RWPE2 (cell line): ENCODE measurements around the gene PCDHA7.
A peak's percentile ranks its signal among the peaks of the same experiment; 100 is the strongest.
"Not testable (repeated sequence)": the region's sequence is repeated elsewhere in the genome, so short reads cannot be mapped to it uniquely, and the experiment has no call there.

ENCODE experiments used
- ATAC-seq: fragments of 200-7000 bp; cut with Tn5 transposase; 3 replicates; pipeline ENCODE4 v1.9.1; 2021; ENCODE audit warnings: low read depth
- DNase-seq: peaks from one replicate; pipeline ENCODE4 v3.0.0-alpha.2; 2020; ENCODE audit warnings: low spot score
- H3K27ac ChIP-seq: fragments of 450-650 bp; 2 replicates; pipeline ENCODE4 v1.5.1; 2017; ENCODE audit warnings: mild to moderate bottlenecking; ENCODE audit not compliant: poor library complexity, severe bottlenecking
- H3K27me3 ChIP-seq: fragments of 250-450 bp; sonication (Bioruptor Pico); 2 replicates; pipeline ENCODE4 v1.5.1; 2021; ENCODE audit warnings: mild to moderate bottlenecking, moderate library complexity; ENCODE audit not compliant: insufficient read depth, poor library complexity, severe bottlenecking
- H3K36me3 ChIP-seq: fragments of 250-450 bp; sonication (Bioruptor Pico); 2 replicates; pipeline ENCODE4 v1.5.1; 2020; ENCODE audit warnings: low read depth, mild to moderate bottlenecking, moderate library complexity
- H3K4me1 ChIP-seq: fragments of 250-450 bp; sonication (Bioruptor Pico); 2 replicates; pipeline ENCODE4 v1.5.1; 2021; ENCODE audit warnings: mild to moderate bottlenecking, moderate library complexity; ENCODE audit not compliant: insufficient read depth, poor library complexity, severe bottlenecking
- H3K4me3 ChIP-seq: fragments of 250-450 bp; sonication (Bioruptor Pico); 2 replicates; pipeline ENCODE4 v1.5.1; 2021; ENCODE audit warnings: mild to moderate bottlenecking, moderate library complexity; ENCODE audit not compliant: severe bottlenecking
- H3K9me3 ChIP-seq: fragments of 250-450 bp; sonication (Bioruptor Pico); 2 replicates; pipeline ENCODE4 v1.5.1; 2021; ENCODE audit warnings: mild to moderate bottlenecking, moderate library complexity; ENCODE audit not compliant: severe bottlenecking
- TF ChIP-seq, protein P1 (sequence below): fragments of 450-650 bp; IDR thresholded peaks from one replicate; pipeline ENCODE4 v1.5.1; 2017; ENCODE audit warnings: mild to moderate bottlenecking, moderate library complexity; ENCODE audit not compliant: poor library complexity, severe bottlenecking

The PCDHA7 gene

DNA sequence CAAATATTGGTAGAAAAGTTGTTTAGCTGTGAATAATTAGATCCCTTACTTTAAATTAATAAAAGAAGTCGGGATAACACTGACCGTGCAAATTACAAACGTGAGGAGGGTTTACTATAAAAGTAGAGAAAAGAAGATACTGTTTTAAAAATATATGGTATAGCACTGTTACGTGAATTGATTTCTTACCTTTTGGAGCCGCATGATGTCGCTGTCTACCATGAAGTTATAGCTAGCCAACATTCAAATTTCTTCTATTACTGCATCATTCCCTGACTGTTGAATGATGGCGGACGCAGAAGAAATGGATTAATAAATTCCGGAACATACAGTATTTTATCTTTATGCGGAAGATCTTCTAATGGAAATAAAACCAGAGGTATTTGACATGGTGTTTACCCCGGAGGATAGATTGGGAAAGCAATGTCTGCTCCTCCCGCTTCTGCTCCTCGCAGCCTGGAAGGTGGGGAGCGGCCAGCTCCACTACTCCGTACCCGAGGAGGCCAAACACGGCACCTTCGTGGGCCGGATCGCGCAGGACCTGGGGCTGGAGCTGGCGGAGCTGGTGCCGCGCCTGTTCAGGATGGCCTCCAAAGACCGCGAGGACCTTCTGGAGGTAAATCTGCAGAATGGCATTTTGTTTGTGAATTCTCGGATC lies 6.2 kb upstream of the PCDHA7 start, which contains the start of gene PCDHA6:
Gene PCDHA6 (plus strand): TSS at position 257 of the 658 bp plus-strand sequence. CDS start 132 bp downstream, at position 389.
- H3K27me3 ChIP-seq, result peaks cover 72% of the 10 kb centered on the region
- H3K4me1 ChIP-seq, result no peaks in the 10 kb centered on the region
- no peak for ATAC-seq
- no peak for DNase-seq
- no peaks in the 10 kb centered on the region for H3K36me3 ChIP-seq
- TF ChIP-seq, protein P1, sequence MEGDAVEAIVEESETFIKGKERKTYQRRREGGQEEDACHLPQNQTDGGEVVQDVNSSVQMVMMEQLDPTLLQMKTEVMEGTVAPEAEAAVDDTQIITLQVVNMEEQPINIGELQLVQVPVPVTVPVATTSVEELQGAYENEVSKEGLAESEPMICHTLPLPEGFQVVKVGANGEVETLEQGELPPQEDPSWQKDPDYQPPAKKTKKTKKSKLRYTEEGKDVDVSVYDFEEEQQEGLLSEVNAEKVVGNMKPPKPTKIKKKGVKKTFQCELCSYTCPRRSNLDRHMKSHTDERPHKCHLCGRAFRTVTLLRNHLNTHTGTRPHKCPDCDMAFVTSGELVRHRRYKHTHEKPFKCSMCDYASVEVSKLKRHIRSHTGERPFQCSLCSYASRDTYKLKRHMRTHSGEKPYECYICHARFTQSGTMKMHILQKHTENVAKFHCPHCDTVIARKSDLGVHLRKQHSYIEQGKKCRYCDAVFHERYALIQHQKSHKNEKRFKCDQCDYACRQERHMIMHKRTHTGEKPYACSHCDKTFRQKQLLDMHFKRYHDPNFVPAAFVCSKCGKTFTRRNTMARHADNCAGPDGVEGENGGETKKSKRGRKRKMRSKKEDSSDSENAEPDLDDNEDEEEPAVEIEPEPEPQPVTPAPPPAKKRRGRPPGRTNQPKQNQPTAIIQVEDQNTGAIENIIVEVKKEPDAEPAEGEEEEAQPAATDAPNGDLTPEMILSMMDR, result peak; percentile 38
- H3K9me3 ChIP-seq, result peaks cover 3% of the 10 kb centered on the region
- no peak within 1 kb of the TSS for H3K4me3 ChIP-seq
- no peak within 1 kb of the TSS for H3K27ac ChIP-seq

DNA sequence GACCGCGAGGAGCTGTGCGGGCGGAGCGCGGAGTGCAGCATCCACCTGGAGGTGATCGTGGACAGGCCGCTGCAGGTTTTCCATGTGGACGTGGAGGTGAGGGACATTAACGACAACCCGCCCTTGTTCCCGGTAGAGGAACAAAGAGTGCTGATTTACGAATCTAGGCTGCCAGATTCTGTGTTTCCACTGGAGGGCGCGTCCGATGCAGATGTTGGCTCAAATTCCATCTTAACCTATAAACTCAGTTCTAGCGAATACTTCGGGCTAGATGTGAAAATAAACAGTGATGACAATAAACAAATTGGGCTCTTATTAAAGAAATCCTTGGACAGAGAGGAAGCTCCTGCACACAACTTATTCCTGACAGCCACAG lies 5.7 kb upstream of the PCDHA7 start:
- TF ChIP-seq, protein P1, result peak; percentile 6
- DNase-seq (no peak), ATAC-seq (no peak)
- Histone ChIP-seq H3K36me3 (no peaks in the 10 kb centered on the region), H3K4me1 (no peaks in the 10 kb centered on the region), H3K4me3 (no peak overlapping the region), H3K27ac (no peak overlapping the region), H3K27me3 (peaks cover 77% of the 10 kb centered on the region), H3K9me3 (peaks cover 3% of the 10 kb centered on the region)

DNA sequence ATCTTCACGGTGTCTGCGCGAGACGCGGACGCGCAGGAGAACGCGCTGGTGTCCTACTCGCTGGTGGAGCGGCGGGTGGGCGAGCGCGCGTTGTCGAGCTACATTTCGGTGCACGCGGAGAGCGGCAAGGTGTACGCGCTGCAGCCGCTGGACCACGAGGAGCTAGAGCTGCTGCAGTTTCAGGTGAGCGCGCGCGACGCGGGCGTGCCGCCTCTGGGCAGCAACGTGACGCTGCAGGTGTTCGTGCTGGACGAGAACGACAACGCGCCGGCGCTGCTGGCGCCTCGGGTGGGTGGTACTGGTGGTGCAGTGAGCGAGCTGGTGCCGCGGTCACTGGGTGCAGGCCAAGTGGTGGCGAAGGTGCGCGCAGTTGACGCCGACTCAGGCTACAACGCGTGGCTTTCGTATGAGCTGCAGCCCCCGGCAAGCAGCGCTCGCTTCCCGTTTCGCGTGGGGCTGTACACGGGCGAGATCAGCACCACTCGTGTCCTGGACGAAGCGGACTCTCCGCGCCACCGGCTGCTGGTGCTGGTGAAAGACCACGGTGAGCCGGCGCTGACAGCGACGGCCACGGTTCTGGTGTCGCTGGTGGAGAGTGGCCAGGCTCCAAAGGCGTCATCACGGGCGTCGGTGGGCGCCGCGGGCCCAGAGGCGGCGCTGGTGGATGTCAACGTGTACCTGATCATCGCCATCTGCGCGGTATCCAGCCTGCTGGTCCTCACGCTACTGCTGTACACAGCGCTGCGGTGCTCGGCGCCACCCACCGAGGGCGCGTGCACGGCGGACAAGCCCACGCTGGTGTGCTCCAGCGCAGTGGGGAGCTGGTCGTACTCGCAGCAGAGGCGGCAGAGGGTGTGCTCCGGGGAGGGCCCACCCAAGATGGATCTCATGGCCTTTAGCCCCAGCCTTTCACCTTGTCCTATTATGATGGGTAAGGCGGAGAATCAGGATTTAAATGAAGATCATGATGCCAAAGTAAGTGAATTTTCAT lies 4.3 kb upstream of the PCDHA7 start:
- not testable (repeated sequence) for H3K4me1 ChIP-seq, ATAC-seq, H3K9me3 ChIP-seq, H3K4me3 ChIP-seq, DNase-seq, H3K36me3 ChIP-seq, H3K27ac ChIP-seq
- peaks cover 88% of the 10 kb centered on the region for H3K27me3 ChIP-seq

DNA sequence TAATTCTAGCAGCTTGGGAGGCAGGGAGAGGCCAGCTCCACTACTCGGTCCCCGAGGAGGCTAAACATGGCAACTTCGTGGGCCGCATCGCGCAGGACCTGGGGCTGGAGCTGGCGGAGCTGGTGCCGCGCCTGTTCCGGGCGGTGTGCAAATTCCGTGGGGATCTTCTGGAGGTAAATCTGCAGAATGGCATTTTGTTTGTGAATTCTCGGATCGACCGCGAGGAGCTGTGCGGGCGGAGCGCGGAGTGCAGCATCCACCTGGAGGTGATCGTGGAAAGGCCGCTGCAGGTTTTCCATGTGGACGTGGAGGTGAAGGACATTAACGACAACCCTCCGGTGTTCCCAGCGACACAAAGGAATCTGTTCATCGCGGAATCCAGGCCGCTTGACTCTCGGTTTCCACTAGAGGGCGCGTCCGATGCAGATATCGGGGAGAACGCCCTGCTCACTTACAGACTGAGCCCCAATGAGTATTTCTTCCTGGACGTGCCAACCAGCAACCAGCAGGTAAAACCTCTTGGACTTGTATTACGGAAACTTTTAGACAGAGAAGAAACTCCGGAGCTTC lies 455 bp downstream of the PCDHA7 start:
- DNase-seq, H3K36me3 ChIP-seq, ATAC-seq, H3K27ac ChIP-seq, H3K9me3 ChIP-seq, H3K4me1 ChIP-seq: not testable (repeated sequence)
- peak overlapping the region; percentile 10 for H3K4me3 ChIP-seq
- TF ChIP-seq, protein P1, result peak; percentile 32
- peaks cover 88% of the 10 kb centered on the region for H3K27me3 ChIP-seq
